Endothelial cell of umbilical vein (primary cell): ENCODE results near the gene RAB14. TPM values are rescaled to one million over a fixed set of nuclear protein-coding genes. Genes with fewer than 3 reads are reported as not detected.

Experiments used
- BruUV-seq: library from RNA; stranded (reverse); fragments of 400-500 nt; replicated peaks from 2 replicates; lab custom pipeline; 2021; lab: Mats Ljungman, UMichigan
- CTCF ChIA-PET: fragments of 300-600, 350-600 bp; sonication (Branson Sonifier 250); formaldehyde crosslinking; loops from one replicate; lab custom pipeline; 2021; ENCODE audit warnings: antibody characterized with exemption, inconsistent platforms; lab: Charles Lee
- POLR2A ChIA-PET: fragments of 300-600, 350-600 bp; sonication (Branson Sonifier 250); formaldehyde crosslinking; loops from one replicate; lab custom pipeline; 2021; ENCODE audit warnings: antibody characterized with exemption, inconsistent platforms; lab: Charles Lee
- DNase-seq: peaks from one replicate; pipeline ENCODE4 v3.0.0-alpha.2; 2011; ENCODE audit warnings: low read depth, low spot score
- FAIRE-seq: peaks from 2 replicates; lab custom pipeline; 2011; peaks lifted over from hg19 to GRCh38; lab: Jason Lieb, UNC
- H2AFZ ChIP-seq: 2 replicates; pipeline ENCODE4 v1.6.0; 2012; ENCODE audit warnings: low read depth, low read length, control low read depth, inconsistent platforms
- H3K27ac ChIP-seq: 2 replicates; pipeline ENCODE4 v1.5.1; 2011; ENCODE audit warnings: low read depth, mild to moderate bottlenecking, control low read depth, low read length, moderate library complexity; ENCODE audit not compliant: insufficient read depth
- H3K27me3 ChIP-seq, 2 experiments: 2 replicates each; pipeline versions ENCODE4 v1.6.0 to v1.6.1; 2011; ENCODE audit warnings: low read length in 2 of 2, mixed read lengths in 1 of 2; ENCODE audit not compliant: control insufficient read depth in 2 of 2, insufficient read depth in 2 of 2
- H3K36me3 ChIP-seq, 2 experiments: 2 replicates in 1 of 2; 3 replicates in 1 of 2; pipeline ENCODE4 v1.5.1; 2011; ENCODE audit warnings: low read length in 2 of 2, mild to moderate bottlenecking in 1 of 2, moderate library complexity in 1 of 2; ENCODE audit not compliant: control insufficient read depth in 2 of 2, insufficient read depth in 2 of 2; ENCODE audit errors: extremely low read depth in 1 of 2
- H3K4me1 ChIP-seq: 3 replicates; pipeline ENCODE4 v1.5.1; 2011; ENCODE audit warnings: mild to moderate bottlenecking, low read length; ENCODE audit not compliant: control insufficient read depth, insufficient read depth; ENCODE audit errors: extremely low read depth
- H3K4me2 ChIP-seq: 2 replicates; pipeline ENCODE4 v1.6.1; 2011; ENCODE audit warnings: low read length, control low read depth, mixed read lengths; ENCODE audit not compliant: insufficient read depth
- H3K4me3 ChIP-seq, 3 experiments: fragments of 200-600 bp in 1 of 3; sonication (generic), shearing (Covaris generic) in 1 of 3; replicated peaks in 1 of 3; 2 replicates each; pipeline ENCODE4 v1.5.1; 2011 to 2016; ENCODE audit warnings: control low read depth in 3 of 3, low read length in 3 of 3, mild to moderate bottlenecking in 2 of 3, inconsistent platforms in 1 of 3, low read depth in 1 of 3, moderate library complexity in 1 of 3; ENCODE audit not compliant: insufficient read depth in 1 of 3
- H3K79me2 ChIP-seq: 2 replicates; pipeline ENCODE4 v1.6.0; 2012; ENCODE audit warnings: low read length, inconsistent platforms; ENCODE audit not compliant: control insufficient read depth, insufficient read depth
- H3K9ac ChIP-seq: replicated peaks from 2 replicates; pipeline ENCODE3; 2011; ENCODE audit warnings: low read length, control low read depth; ENCODE audit not compliant: insufficient read depth; ENCODE audit errors: extremely low read depth
- H3K9me1 ChIP-seq: replicated peaks from 3 replicates; pipeline ENCODE4 v1.6.0; 2011; ENCODE audit warnings: mild to moderate bottlenecking, low read length; ENCODE audit not compliant: control insufficient read depth, insufficient read depth; ENCODE audit errors: extremely low read depth
- H3K9me3 ChIP-seq: replicated peaks from 2 replicates; pipeline ENCODE4 v1.5.1; 2012; ENCODE audit warnings: low read length, inconsistent platforms; ENCODE audit not compliant: control insufficient read depth, insufficient read depth
- H4K20me1 ChIP-seq: replicated peaks from 2 replicates; pipeline ENCODE3; 2011; ENCODE audit warnings: mild to moderate bottlenecking, low read length; ENCODE audit not compliant: control insufficient read depth, insufficient read depth; ENCODE audit errors: extremely low read depth
- CTCF ChIP-seq, 2 donors: IDR thresholded peaks; 1 replicate in 1 of 2; 2 replicates in 1 of 2; pipeline ENCODE4 v1.5.1; 2011; ENCODE audit warnings: low read length in 2 of 2, mild to moderate bottlenecking in 2 of 2, moderate library complexity in 2 of 2, control low read depth in 1 of 2, inconsistent platforms in 1 of 2, low read depth in 1 of 2; ENCODE audit not compliant: insufficient read depth in 1 of 2; ENCODE audit errors: extremely low read depth in 1 of 2
- EZH2 ChIP-seq: IDR thresholded peaks from 2 replicates; pipeline ENCODE4 v1.6.1; 2012; ENCODE audit warnings: borderline replicate concordance, low read depth, mild to moderate bottlenecking, moderate library complexity, low read length, inconsistent platforms; ENCODE audit not compliant: severe bottlenecking
- FOS ChIP-seq: IDR thresholded peaks from 2 replicates; pipeline ENCODE4 v1.6.1; 2011; ENCODE audit warnings: mild to moderate bottlenecking, low read length, moderate library complexity, borderline replicate concordance; ENCODE audit not compliant: insufficient read depth
- GATA2 ChIP-seq: IDR thresholded peaks from 2 replicates; pipeline ENCODE4 v1.7.0; 2011; ENCODE audit warnings: low read depth, mild to moderate bottlenecking, moderate library complexity, mixed read lengths, low read length; ENCODE audit not compliant: insufficient read length, insufficient read depth
- JUN ChIP-seq: IDR thresholded peaks from 2 replicates; pipeline ENCODE4 v1.6.1; 2011; ENCODE audit warnings: borderline replicate concordance, low read depth; ENCODE audit not compliant: insufficient read length, insufficient read depth
- MAX ChIP-seq: IDR thresholded peaks from 2 replicates; pipeline ENCODE4 v1.6.1; 2011; ENCODE audit not compliant: insufficient read depth, insufficient read length
- MYC ChIP-seq: IDR thresholded peaks from one replicate; pipeline ENCODE4 v1.6.1; 2011; ENCODE audit warnings: mild to moderate bottlenecking, low read depth, low read length
- POLR2A ChIP-seq: IDR thresholded peaks from 2 replicates; pipeline ENCODE4 v1.6.1; 2012; ENCODE audit warnings: low read depth, mild to moderate bottlenecking, control low read depth, low read length
- POLR2AphosphoS5 ChIP-seq: IDR thresholded peaks from 2 replicates; pipeline ENCODE4 v1.6.1; 2012; ENCODE audit warnings: low read depth, mild to moderate bottlenecking, control low read depth, low read length, moderate library complexity; ENCODE audit not compliant: insufficient read depth
- dilution Hi-C: fragments of 300-500 bp; cut with MboI; formaldehyde crosslinking; loops from one replicate; pipeline ENCODE4 v1.15.0; 2019; ENCODE audit warnings: low sequenced_read_pairs; ENCODE audit not compliant: extremely low pct_ligation_motif_present
- intact Hi-C: fragments of 100-400 bp; cut with micrococcal nuclease; formaldehyde crosslinking; loops from one replicate; pipeline ENCODE4 v1.10.0; 2022
- polyA plus RNA-seq, 4 experiments: library from polyadenylated mRNA; depleted of rRNA in 3 of 4; stranded (reverse) in 3 of 4; unstranded in 1 of 4; fragments of >200 nt; gene quantifications; 2 replicates each; pipeline versions ENCODE4 v1.2.1 to v1.2.3, GENCODE V29; 2011 to 2012; ENCODE audit warnings: missing spikeins in 1 of 4
- total RNA-seq: library from RNA; stranded (reverse); gene quantifications from 2 replicates; pipeline ENCODE4 v1.2.3, GENCODE V29; 2021

Gene RAB14
- total and polyA plus RNA-seq, 2 donors (not counting 3 experiments of a cell fraction or from before 2014, with no cell fraction given): 18.9 to 79.3 TPM

GRCh38 chr9:121160025-121160424, 41.6 kb downstream of the RAB14 start:
- Histone ChIP-seq H3K4me2 (no peak overlapping the region), H3K27ac (no peak overlapping the region), H3K79me2 (no peaks in the 10 kb centered on the region), H3K4me1 (peaks cover 3% of the 10 kb centered on the region), H2AFZ (no peak overlapping the region), H3K36me3 (peaks cover 7 to 17% of the 10 kb centered on the region in 2 experiments), H3K9me3 (no peaks in the 10 kb centered on the region), H3K9me1 (no peaks in the 10 kb centered on the region), H3K9ac (no peak overlapping the region), H3K4me3 (no peak overlapping the region), H3K27me3 (no peaks in the 10 kb centered on the region), H4K20me1 (no peaks in the 10 kb centered on the region)
- POLR2A ChIA-PET: no interaction called here
- intact Hi-C loops (loop anchor here (10.0 kb wide), 1 partner anchor 175 kb away; no protein-coding TSS in a partner anchor), dilution Hi-C loops (no loop called here)
- TF ChIP-seq MAX (no peak), GATA2 (no peak), JUN (no peak), POLR2AphosphoS5 (no peak), FOS (no peak), EZH2 (no peak), MYC (no peak), CTCF (IDR thresholded peaks at IDR 0.05; ENCODE audit: extremely low read depth in 1 of 2, insufficient read depth in 1 of 2, low read depth in 1 of 2, low read length in 2 of 2) (no peak), POLR2A (no peak)
- no TSS peak for BruUV-seq
- no peak for FAIRE-seq
- CTCF ChIA-PET: interaction anchor here (4.2 kb wide), 1 partner anchor 8 kb away, joined by 17 read pairs; no protein-coding TSS in a partner anchor
- DNase-seq: no peak
